HG03097 (cell line): ENCODE results near the gene CCDC88B.

Source experiments
- ATAC-seq: cut with Tn5 transposase; IDR thresholded peaks from one replicate; pipeline ENCODE4 v1.9.1; 2021; ENCODE audit not compliant: unreplicated experiment, low FRiP score

The CCDC88B gene

DNA sequence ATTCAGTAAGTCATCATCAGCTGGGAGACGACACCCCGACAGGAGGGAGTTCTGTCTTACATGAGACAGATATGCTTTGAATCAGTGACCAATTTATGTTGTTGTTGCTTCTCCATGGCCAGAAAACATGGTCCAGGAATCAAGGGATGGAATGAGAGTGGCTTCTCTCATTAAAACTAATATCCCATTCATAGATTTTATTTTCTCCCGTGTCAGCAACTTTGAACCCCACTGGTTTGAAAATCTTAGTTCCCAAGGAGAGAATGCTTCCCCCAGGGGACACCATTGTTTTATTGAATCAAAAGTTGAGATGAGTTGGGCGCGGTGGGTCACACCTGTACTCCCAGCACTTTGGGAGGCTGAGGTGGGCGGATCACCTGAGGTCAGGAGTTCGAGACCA is 61.8 kb downstream of the CCDC88B start:
- no peak for ATAC-seq

DNA sequence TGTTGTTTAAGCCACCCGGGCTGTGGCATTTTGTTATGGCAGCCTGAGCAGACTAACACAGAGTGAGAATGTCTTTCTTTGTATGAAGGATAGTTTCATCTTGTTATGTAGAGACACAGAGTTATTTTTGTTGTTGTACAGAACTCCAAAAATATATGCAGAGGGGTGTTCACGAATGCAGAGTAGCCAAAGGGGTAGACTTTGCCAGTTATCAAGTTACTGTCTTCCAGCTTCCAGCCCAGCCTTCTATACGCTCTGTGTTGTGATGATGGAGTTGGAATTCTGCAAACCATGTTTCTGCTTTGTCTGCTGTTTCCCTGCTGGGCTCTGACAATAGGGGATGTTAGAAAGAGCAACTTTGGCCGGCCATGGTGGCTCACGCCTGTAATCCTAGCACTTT is 63.1 kb downstream of the CCDC88B start:
- ATAC-seq: no peak

DNA sequence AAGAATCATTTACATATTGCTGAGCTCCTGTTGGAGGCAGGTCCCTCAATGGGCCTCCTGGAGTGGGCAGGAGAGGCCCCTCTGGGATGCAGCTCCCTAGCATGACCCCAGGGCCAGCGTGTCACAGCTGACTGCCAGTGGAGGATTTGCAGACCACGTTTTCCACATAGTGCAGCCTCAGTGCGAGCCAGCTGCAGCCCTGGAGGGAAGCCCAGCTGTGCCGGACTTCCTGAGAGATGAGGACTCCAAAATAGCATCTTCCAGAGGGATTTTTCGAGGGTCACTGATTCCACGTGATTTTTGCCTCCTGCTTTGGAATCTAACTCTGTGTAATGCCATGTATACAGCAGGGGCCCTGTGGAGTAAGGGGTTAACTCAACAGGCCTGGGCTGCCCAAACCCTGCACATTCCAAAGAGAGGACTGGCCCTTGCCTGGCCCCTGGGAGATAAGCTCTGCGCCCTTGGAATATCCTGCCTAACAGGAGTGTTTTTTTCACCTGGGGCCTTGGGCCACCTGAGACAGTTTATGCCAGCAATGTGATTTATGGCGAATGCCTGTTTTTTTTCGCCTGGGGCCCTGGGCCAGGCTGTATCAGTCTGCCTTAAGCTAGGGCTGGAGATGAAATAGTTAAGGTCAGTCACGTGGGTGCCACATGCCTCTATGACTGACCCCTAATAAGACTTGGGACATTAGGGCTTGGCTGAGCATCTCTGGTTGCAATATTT is 66.4 kb downstream of the CCDC88B start:
- ATAC-seq: no peak
